Upper lobe of right lung (tissue), 1 donor: ENCODE measurements around the gene SOS2. TPM values are rescaled to one million over a fixed set of nuclear protein-coding genes. Genes with fewer than 3 reads are reported as not detected.

Experiments used
- ATAC-seq: fragments of 200-7000 bp; cut with Tn5 transposase; one replicate; pipeline ENCODE4 v1.9.1; 2020; ENCODE audit warnings: mild to moderate bottlenecking, moderate library complexity
- DNase-seq: peaks from one replicate; pipeline ENCODE4 v3.0.0-alpha.2; 2020
- H3K27ac ChIP-seq: fragments of 200-600 bp; one replicate; pipeline ENCODE4 v1.8.0; 2022
- H3K27me3 ChIP-seq: fragments of 200-600 bp; one replicate; pipeline ENCODE4 v1.8.0; 2022; ENCODE audit warnings: mild to moderate bottlenecking
- H3K36me3 ChIP-seq: fragments of 200-600 bp; one replicate; pipeline ENCODE4 v1.8.0; 2022
- H3K4me1 ChIP-seq: fragments of 200-600 bp; one replicate; pipeline ENCODE4 v1.8.0; 2022
- H3K4me3 ChIP-seq: fragments of 200-600 bp; one replicate; pipeline ENCODE4 v1.8.0; 2022; ENCODE audit warnings: mild to moderate bottlenecking
- H3K9me3 ChIP-seq: fragments of 200-600 bp; one replicate; pipeline ENCODE4 v1.8.0; 2022
- CTCF ChIP-seq: fragments of 200-600 bp; IDR thresholded peaks from one replicate; pipeline ENCODE4 v1.8.0; 2022; ENCODE audit warnings: antibody characterized with exemption
- intact Hi-C: fragments of 100-400 bp; cut with DNase I; formaldehyde crosslinking; loops from one replicate; pipeline ENCODE4 v1.11.0; 2022
- total RNA-seq: library from RNA; stranded (reverse); fragmentation: NEBNext Ultra II Directional; extraction: Animal tissue kit (Norgen Biotek cat#: 25700); gene quantifications from one replicate; pipeline ENCODE4 v1.2.1, GENCODE V29; 2021
- donor health status: DM: no; HTN: yes; CAD: no; lungs with severe emphysema.

SOS2 gene
- total RNA-seq, 1 donor from 2014 or later = 30.3 TPM

DNA sequence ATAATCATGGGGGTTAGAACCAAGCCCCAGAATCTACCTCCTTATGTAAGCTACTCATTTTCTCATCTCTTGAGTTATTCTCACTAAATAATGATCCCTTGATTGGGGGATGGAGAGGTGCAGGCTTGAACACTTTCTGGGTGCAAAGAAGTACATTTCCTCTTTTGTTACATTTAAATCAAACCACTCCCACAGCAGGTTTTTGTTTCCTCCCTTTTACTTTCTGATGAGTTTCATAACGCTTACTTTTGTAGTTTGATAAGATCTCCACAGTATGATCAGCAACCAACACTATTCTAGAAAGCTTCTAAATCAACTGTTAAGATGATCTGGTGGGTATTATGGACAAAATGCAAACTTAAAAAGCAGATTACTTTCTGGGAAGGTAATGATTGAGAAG is 135.5 kb downstream of the SOS2 start:
- Histone ChIP-seq H3K4me3 (no peak overlapping the region), H3K27me3 (no peaks in the 10 kb centered on the region), H3K36me3 (no peaks in the 10 kb centered on the region), H3K9me3 (no peaks in the 10 kb centered on the region), H3K27ac (no peak overlapping the region), H3K4me1 (peaks cover 4% of the 10 kb centered on the region)
- DNase-seq = no peak
- no peak for ATAC-seq
- intact Hi-C loops = no loop called here
- no peak for TF ChIP-seq CTCF

DNA sequence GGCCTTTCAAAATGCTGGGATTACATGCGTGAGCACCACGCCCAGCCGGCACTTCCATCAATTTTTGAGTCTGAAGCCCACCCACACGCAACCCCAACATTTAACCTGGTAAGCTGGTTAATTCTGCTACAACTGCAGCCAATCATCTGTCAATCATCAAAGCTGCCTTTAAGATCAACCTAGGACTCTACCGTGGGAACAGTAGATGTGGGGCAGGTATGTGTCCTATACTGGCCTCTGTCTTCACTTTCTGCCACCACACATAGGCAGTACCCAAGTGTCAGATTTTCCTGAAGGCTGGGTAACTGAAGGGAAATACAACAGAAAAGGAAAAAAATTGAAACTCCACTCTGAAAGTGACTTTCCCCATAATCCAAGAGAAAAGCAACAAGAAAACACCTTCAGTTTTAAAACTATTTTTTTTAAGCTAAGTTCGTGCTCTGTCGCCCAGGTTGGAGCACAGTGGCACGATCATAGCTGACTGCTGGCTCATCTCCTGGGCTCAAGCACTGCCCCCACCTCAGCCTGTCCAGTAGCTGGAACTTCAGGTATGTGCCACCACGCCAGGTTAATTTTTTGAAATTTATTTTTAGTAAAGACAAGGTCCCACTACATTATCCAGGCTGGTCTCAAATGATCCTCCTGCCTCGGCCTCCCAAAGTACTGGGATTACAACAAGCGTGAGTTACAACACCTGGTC is 137.2 kb downstream of the SOS2 start:
- no peak for TF ChIP-seq CTCF
- ATAC-seq = no peak

DNA sequence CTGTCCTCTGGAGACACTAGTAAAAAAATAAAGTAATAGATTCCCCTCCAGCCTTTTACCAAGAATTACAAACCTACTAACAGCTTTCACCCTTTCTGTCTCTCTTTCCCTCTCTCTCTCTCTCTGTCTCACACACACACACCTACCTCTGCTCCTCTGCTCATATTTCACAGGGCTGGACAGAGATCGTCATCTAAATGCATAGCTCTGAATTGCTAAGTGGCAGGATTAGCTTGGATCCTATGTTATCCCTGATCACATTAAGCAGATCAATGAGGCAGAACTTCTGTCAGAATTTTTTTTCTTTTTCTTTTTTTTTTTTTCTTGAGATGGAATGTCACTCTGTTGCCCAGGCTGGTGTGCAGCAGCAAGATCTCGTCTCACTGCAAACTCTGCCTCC is 137.9 kb downstream of the SOS2 start:
- DNase-seq (no peak), ATAC-seq (no peak)
- Histone ChIP-seq H3K27me3 (no peaks in the 10 kb centered on the region), H3K9me3 (no peaks in the 10 kb centered on the region), H3K36me3 (no peaks in the 10 kb centered on the region), H3K4me3 (no peak overlapping the region), H3K27ac (no peak overlapping the region), H3K4me1 (peaks cover 4% of the 10 kb centered on the region)
- TF ChIP-seq CTCF = no peak
- intact Hi-C loops = no loop called here

More for the DNA sequence above, 137.2 kb downstream of the SOS2 start:
- Histone ChIP-seq H3K4me1 (peaks cover 4% of the 10 kb centered on the region), H3K4me3 (no peak overlapping the region), H3K27ac (no peak overlapping the region), H3K36me3 (no peaks in the 10 kb centered on the region), H3K27me3 (no peaks in the 10 kb centered on the region), H3K9me3 (no peaks in the 10 kb centered on the region)
- intact Hi-C loops = no loop called here
- DNase-seq = no peak

- intact Hi-C loops = no loop called here
- Histone ChIP-seq H3K9me3 (no peaks in the 10 kb centered on the region), H3K27ac (no peak overlapping the region), H3K27me3 (no peaks in the 10 kb centered on the region), H3K4me1 (peaks cover 4% of the 10 kb centered on the region), H3K36me3 (no peaks in the 10 kb centered on the region), H3K4me3 (no peak overlapping the region)
- ATAC-seq = no peak
- DNase-seq = no peak
- no peak for TF ChIP-seq CTCF
Measured at GRCh38 chr14:50092006-50092555, 139.3 kb downstream of the SOS2 start.

DNA sequence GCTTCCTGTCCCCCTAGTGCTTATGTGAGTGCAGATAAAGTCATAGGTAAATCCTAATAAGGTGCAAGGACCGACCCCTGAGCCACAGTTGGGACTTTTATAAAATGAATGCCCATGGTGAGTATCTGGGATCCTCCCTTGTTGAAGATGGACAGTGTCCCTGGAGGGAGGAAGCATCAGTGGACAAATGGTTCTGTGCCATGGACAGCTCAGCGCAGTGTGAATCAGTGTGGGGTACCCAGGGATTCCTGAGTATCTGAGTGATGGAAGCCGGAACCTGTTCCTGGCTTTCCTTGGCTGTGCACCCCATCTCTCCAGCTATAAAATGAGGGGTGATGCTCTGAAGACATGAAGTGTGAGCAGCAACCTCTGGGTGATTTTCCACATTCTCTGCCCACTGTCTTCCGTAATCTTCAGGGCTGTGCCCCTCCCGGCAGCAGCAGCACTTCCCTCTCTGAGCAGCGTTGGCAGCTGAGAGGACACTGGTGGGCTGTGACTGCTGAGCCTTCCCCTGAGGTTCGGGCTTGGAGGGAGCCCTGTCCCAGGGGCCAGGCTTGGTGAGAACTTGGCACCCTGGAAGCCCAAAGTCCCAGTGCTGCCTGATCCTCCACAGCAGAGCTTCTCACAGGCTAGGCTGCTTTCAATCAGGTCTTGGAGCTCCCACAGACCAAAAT is 140.0 kb downstream of the SOS2 start:
- H3K27me3 ChIP-seq = no peaks in the 10 kb centered on the region
- no peaks in the 10 kb centered on the region for H3K36me3 ChIP-seq
- no peak overlapping the region for H3K27ac ChIP-seq
- TF ChIP-seq CTCF = no peak
- H3K9me3 ChIP-seq = no peaks in the 10 kb centered on the region
- H3K4me3 ChIP-seq = no peak overlapping the region
- peaks cover 4% of the 10 kb centered on the region for H3K4me1 ChIP-seq
- DNase-seq (no peak), ATAC-seq (peak; percentile 89)
- intact Hi-C loops = no loop called here
